ENCODE measurements around the gene KAT2B.

- TF ChIP-seq CTCF (IDR thresholded peaks at IDR 0.05) = no peak
- no peak for TF ChIP-seq POLR2A (IDR thresholded peaks at IDR 0.05)
- no peak for TF ChIP-seq POLR2AphosphoS5 (IDR thresholded peaks at IDR 0.05)
These were observed 1.4 kb upstream of the KAT2B start for GRCh38 chr3:20038699-20039465.
